ENCODE data around the gene USP47.

DNA sequence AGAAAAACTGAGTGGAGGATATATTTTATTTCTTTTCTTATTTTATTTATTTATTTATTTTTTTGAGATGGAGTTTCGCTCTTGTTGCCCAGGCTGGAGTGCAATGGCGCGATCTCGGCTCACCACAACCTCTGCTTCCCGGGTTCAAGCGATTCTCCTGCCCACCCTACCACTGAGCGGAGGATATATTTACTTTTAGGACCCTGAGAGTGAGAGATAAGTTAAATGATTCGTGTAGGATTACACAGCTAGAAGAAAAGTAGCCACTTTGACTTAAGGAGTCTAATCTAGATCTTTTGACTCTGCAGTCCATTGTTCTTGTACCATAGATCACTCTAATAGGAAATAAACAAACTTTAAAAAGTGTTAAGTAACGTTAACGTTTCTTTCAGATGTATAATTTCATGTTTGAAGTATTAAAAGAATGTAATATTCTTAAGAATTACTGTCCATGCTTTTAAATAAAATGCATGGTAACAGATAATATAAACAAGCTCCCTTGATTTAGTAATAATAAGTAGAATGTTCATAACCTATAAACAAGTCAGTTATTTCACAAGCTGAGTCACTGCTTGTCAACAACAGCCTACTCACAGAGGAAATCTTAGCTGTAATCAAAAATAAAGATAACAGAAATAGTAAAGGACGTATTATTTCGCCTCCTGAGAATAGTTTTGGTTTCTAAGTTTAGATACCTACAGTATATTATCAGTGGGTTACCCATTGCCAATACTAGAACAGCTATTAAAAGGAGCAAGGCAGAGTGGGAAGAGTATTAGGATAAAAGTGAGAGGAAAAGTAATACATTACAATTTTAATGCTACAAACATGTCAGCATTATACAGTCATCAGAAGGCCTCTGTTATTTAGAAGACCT is 18.6 kb downstream of the USP47 start:
- TF ChIP-seq EP300 (IDR thresholded peaks at IDR 0.05): no peak
- TF ChIP-seq CTCF (IDR thresholded peaks at IDR 0.05): no peak
